ENCODE data around the gene DIDO1.
"Not testable (repeated sequence)": the region's sequence is repeated elsewhere in the genome, so short reads cannot be mapped to it uniquely, and the experiment has no call there.

The DIDO1 gene

DNA sequence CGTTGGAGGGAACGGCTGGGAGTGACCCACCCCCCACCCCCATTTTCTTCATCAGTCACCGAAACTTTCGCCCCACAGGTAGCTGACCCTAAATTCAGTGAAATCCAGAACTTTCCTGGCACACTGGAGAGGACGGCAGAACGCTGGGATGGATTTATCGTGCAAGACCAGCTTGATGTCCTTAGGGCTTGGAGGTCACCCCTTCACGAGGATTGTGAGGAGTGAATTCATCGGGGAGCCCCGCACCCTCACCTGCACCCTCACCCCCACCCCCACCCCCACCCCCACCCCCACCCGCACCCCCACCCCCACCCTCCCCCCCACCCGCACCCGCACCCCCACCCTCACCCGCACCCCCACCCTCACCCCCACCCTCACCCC is 51.4 kb downstream of the DIDO1 start:
- Histone ChIP-seq H3K27ac (ENCODE audit: low read length) (no peak overlapping the region), H3K9me3 (ENCODE audit: control insufficient read depth, insufficient read depth, low read length) (no peaks in the 10 kb centered on the region), H3K27me3 (ENCODE audit: control insufficient read depth, insufficient read depth, low read length) (no peaks in the 10 kb centered on the region), H3K36me3 (ENCODE audit: control insufficient read depth, insufficient read depth, low read length) (no peaks in the 10 kb centered on the region), H3K4me3 (ENCODE audit: low read length) (no peak overlapping the region), H3K4me1 (ENCODE audit: control insufficient read depth, insufficient read depth, low read length) (no peaks in the 10 kb centered on the region)
- DNase-seq (ENCODE audit: low read depth, low spot score), result no peak
- no CpG with 5 or more reads among the region's 14 CpGs for WGBS (ENCODE audit: insufficient coverage, insufficient read length)

GRCh38 chr20:62873681-62874031 is 52.6 kb downstream of the DIDO1 start:
- not testable (repeated sequence) for H3K4me1 ChIP-seq (ENCODE audit: control insufficient read depth, insufficient read depth, low read length); H3K4me3 ChIP-seq (ENCODE audit: low read length); H3K27me3 ChIP-seq (ENCODE audit: control insufficient read depth, insufficient read depth, low read length); H3K9me3 ChIP-seq (ENCODE audit: control insufficient read depth, insufficient read depth, low read length); H3K27ac ChIP-seq (ENCODE audit: low read length); DNase-seq (ENCODE audit: low read depth, low spot score); H3K36me3 ChIP-seq (ENCODE audit: control insufficient read depth, insufficient read depth, low read length)
- no CpG with 5 or more reads among the region's 15 CpGs for WGBS (ENCODE audit: insufficient coverage, insufficient read length)

GRCh38 chr20:62873280-62873679 is 53.0 kb downstream of the DIDO1 start:
- no peaks in the 10 kb centered on the region for H3K27me3 ChIP-seq (ENCODE audit: control insufficient read depth, insufficient read depth, low read length)
- no peak overlapping the region for H3K4me3 ChIP-seq (ENCODE audit: low read length)
- no peak for DNase-seq (ENCODE audit: low read depth, low spot score)
- no CpG with 5 or more reads among the region's 7 CpGs for whole genome bisulfite sequencing (ENCODE audit: insufficient coverage, insufficient read length)
- no peak overlapping the region for H3K27ac ChIP-seq (ENCODE audit: low read length)
- no peaks in the 10 kb centered on the region for H3K36me3 ChIP-seq (ENCODE audit: control insufficient read depth, insufficient read depth, low read length)
- H3K4me1 ChIP-seq (ENCODE audit: control insufficient read depth, insufficient read depth, low read length), result no peaks in the 10 kb centered on the region
- H3K9me3 ChIP-seq (ENCODE audit: control insufficient read depth, insufficient read depth, low read length), result no peaks in the 10 kb centered on the region

GRCh38 chr20:62872862-62873261 is 53.4 kb downstream of the DIDO1 start:
- Histone ChIP-seq H3K4me1 (ENCODE audit: control insufficient read depth, insufficient read depth, low read length) (no peaks in the 10 kb centered on the region), H3K27ac (ENCODE audit: low read length) (no peak overlapping the region), H3K9me3 (ENCODE audit: control insufficient read depth, insufficient read depth, low read length) (no peaks in the 10 kb centered on the region), H3K27me3 (ENCODE audit: control insufficient read depth, insufficient read depth, low read length) (no peaks in the 10 kb centered on the region), H3K4me3 (ENCODE audit: low read length) (no peak overlapping the region), H3K36me3 (ENCODE audit: control insufficient read depth, insufficient read depth, low read length) (no peaks in the 10 kb centered on the region)
- no CpG with 5 or more reads among the region's 6 CpGs for WGBS (ENCODE audit: insufficient coverage, insufficient read length)
- DNase-seq (ENCODE audit: low read depth, low spot score), result no peak

- WGBS (ENCODE audit: insufficient coverage, insufficient read length), result no CpG with 5 or more reads among the region's 18 CpGs
- DNase-seq (ENCODE audit: low read depth, low spot score), result no peak
- H3K4me1 ChIP-seq (ENCODE audit: control insufficient read depth, insufficient read depth, low read length), result no peaks in the 10 kb centered on the region
- no peak overlapping the region for H3K27ac ChIP-seq (ENCODE audit: low read length)
- H3K9me3 ChIP-seq (ENCODE audit: control insufficient read depth, insufficient read depth, low read length), result no peaks in the 10 kb centered on the region
- no peak overlapping the region for H3K4me3 ChIP-seq (ENCODE audit: low read length)
- H3K36me3 ChIP-seq (ENCODE audit: control insufficient read depth, insufficient read depth, low read length), result no peaks in the 10 kb centered on the region
- H3K27me3 ChIP-seq (ENCODE audit: control insufficient read depth, insufficient read depth, low read length), result no peaks in the 10 kb centered on the region
These were observed 54.0 kb downstream of the DIDO1 start for GRCh38 chr20:62872184-62872847.

- H3K36me3 ChIP-seq (ENCODE audit: control insufficient read depth, insufficient read depth, low read length), result no peaks in the 10 kb centered on the region
- no peak overlapping the region for H3K27ac ChIP-seq (ENCODE audit: low read length)
- H3K9me3 ChIP-seq (ENCODE audit: control insufficient read depth, insufficient read depth, low read length), result no peaks in the 10 kb centered on the region
- H3K27me3 ChIP-seq (ENCODE audit: control insufficient read depth, insufficient read depth, low read length), result no peaks in the 10 kb centered on the region
- no peak for DNase-seq (ENCODE audit: low read depth, low spot score)
- H3K4me1 ChIP-seq (ENCODE audit: control insufficient read depth, insufficient read depth, low read length), result peaks cover 2% of the 10 kb centered on the region; the same call in 1 of the 2 replicates
- H3K4me3 ChIP-seq (ENCODE audit: low read length), result no peak overlapping the region
- no CpG with 5 or more reads among the region's 7 CpGs for WGBS (ENCODE audit: insufficient coverage, insufficient read length)
These were observed 62.1 kb downstream of the DIDO1 start for GRCh38 chr20:62864207-62864606.

- no CpG with 5 or more reads among the region's 70 CpGs for WGBS (ENCODE audit: insufficient coverage, insufficient read length)
- H3K4me1 ChIP-seq (ENCODE audit: control insufficient read depth, insufficient read depth, low read length), result peaks cover 2% of the 10 kb centered on the region; the same call in 1 of the 2 replicates
- H3K27ac ChIP-seq (ENCODE audit: low read length), result no peak within 1 kb of the TSS
- peaks cover 2% of the 10 kb centered on the region; the same call in 1 of the 2 replicates for H3K36me3 ChIP-seq (ENCODE audit: control insufficient read depth, insufficient read depth, low read length)
- H3K27me3 ChIP-seq (ENCODE audit: control insufficient read depth, insufficient read depth, low read length), result no peaks in the 10 kb centered on the region
- H3K9me3 ChIP-seq (ENCODE audit: control insufficient read depth, insufficient read depth, low read length), result no peaks in the 10 kb centered on the region
- no peak for DNase-seq (ENCODE audit: low read depth, low spot score)
- peak within 1 kb of the TSS; percentile 70 for H3K4me3 ChIP-seq (ENCODE audit: low read length)
These were observed 64.5 kb downstream of the DIDO1 start, which contains the start of gene TCFL5 for GRCh38 chr20:62861726-62862336. Gene TCFL5, minus strand, starts transcription at chr20:62861822. Its CDS starts 152 bp downstream, at chr20:62861670.

- no peak overlapping the region for H3K27ac ChIP-seq (ENCODE audit: low read length)
- WGBS (ENCODE audit: insufficient coverage, insufficient read length), result no CpG with 5 or more reads among the region's 129 CpGs
- DNase-seq (ENCODE audit: low read depth, low spot score), result no peak
- H3K36me3 ChIP-seq (ENCODE audit: control insufficient read depth, insufficient read depth, low read length), result peaks cover 2% of the 10 kb centered on the region; the same call in 1 of the 2 replicates
- no peaks in the 10 kb centered on the region for H3K9me3 ChIP-seq (ENCODE audit: control insufficient read depth, insufficient read depth, low read length)
- H3K4me3 ChIP-seq (ENCODE audit: low read length), result peak overlapping the region; percentile 70
- H3K4me1 ChIP-seq (ENCODE audit: control insufficient read depth, insufficient read depth, low read length), result peaks cover 2% of the 10 kb centered on the region; the same call in 1 of the 2 replicates
- no peaks in the 10 kb centered on the region for H3K27me3 ChIP-seq (ENCODE audit: control insufficient read depth, insufficient read depth, low read length)
These were observed 65.2 kb downstream of the DIDO1 start for GRCh38 chr20:62860924-62861691.

- DNase-seq (ENCODE audit: low read depth, low spot score), result no peak
- H3K27me3 ChIP-seq (ENCODE audit: control insufficient read depth, insufficient read depth, low read length), result no peaks in the 10 kb centered on the region
- peaks cover 2% of the 10 kb centered on the region; the same call in 1 of the 2 replicates for H3K36me3 ChIP-seq (ENCODE audit: control insufficient read depth, insufficient read depth, low read length)
- peak overlapping the region; percentile 70; the same call in 1 of the 2 replicates for H3K4me3 ChIP-seq (ENCODE audit: low read length)
- H3K4me1 ChIP-seq (ENCODE audit: control insufficient read depth, insufficient read depth, low read length), result peaks cover 2% of the 10 kb centered on the region; the same call in 1 of the 2 replicates
- no peak overlapping the region for H3K27ac ChIP-seq (ENCODE audit: low read length)
- no peaks in the 10 kb centered on the region for H3K9me3 ChIP-seq (ENCODE audit: control insufficient read depth, insufficient read depth, low read length)
- WGBS (ENCODE audit: insufficient coverage, insufficient read length), result no CpG with 5 or more reads among the region's 24 CpGs
These were observed 65.8 kb downstream of the DIDO1 start for GRCh38 chr20:62860391-62860923.

DNA sequence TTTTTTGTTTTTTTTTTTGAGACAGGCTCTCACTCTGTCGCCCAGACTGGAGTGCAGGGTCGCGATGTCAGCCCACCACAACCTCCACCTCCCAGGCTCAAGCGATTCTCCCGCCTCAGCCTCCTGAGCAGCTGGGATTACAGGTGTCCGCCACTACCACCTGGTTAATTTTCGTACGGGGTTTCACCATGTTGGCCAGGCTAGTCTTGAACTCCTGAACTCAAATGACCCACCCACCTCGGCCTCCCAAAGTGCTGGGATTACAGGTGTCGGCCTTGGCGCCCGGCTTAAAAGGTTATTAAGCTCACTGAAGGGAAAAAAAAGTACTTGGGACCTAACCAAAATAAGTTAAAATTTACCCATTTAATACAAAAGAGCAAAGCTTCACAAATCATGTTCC is 66.6 kb downstream of the DIDO1 start:
- DNase-seq (ENCODE audit: low read depth, low spot score), result no peak
- Histone ChIP-seq H3K4me1 (ENCODE audit: control insufficient read depth, insufficient read depth, low read length) (peaks cover 2% of the 10 kb centered on the region; the same call in 1 of the 2 replicates), H3K9me3 (ENCODE audit: control insufficient read depth, insufficient read depth, low read length) (no peaks in the 10 kb centered on the region), H3K27ac (ENCODE audit: low read length) (no peak overlapping the region), H3K4me3 (ENCODE audit: low read length) (no peak overlapping the region), H3K27me3 (ENCODE audit: control insufficient read depth, insufficient read depth, low read length) (no peaks in the 10 kb centered on the region), H3K36me3 (ENCODE audit: control insufficient read depth, insufficient read depth, low read length) (peaks cover 2% of the 10 kb centered on the region; the same call in 1 of the 2 replicates)
- WGBS (ENCODE audit: insufficient coverage, insufficient read length), result no CpG with 5 or more reads among the region's 12 CpGs
